ENCODE data around the gene RTN4RL1.

RTN4RL1 gene

DNA sequence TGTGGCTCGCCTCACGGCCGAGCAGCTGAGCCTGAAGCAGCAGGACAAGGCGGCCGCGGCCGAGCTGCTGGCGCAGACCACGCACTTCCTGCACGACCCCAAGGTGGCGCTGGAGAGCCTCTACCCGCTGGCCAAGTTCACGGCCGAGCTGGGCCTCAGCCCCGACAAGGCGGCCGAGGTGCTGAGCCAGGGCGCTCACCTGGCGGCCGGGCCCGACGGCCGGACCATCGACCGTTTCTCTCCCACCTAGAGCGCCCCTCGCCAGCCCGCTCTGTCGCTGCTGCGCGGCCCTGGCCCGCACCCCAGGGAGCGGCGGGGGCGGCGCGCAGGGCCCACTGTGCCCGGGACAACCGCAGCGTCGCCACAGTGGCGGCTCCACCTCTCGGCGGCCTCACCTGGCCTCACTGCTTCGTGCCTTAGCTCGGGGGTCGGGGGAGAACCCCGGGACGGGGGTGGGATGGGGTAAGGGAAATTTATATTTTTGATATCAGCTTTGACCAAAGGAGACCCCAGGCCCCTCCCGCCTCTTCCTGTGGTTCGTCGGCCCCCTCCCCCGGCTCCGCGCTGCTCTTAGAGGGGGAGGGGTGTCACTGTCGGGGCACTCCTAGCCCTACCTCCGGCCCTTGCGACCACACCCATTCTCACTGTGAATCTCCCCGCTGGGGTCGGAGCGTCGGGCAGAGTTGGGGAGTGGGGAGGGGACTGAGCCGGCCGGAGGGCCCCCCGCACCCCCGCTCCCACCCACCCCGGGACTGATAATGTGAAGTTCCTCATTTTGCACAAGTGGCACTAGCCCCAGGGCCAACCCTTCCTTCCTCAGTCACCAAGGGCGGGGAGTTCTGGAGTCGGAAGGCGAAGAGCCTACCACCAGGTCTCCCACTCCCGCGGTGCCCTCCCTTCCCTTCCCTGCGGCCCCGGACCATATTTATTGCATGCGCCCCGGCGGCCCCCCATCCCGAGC is 33.7 kb upstream of the RTN4RL1 start:
- DNase-seq = no peak

DNA sequence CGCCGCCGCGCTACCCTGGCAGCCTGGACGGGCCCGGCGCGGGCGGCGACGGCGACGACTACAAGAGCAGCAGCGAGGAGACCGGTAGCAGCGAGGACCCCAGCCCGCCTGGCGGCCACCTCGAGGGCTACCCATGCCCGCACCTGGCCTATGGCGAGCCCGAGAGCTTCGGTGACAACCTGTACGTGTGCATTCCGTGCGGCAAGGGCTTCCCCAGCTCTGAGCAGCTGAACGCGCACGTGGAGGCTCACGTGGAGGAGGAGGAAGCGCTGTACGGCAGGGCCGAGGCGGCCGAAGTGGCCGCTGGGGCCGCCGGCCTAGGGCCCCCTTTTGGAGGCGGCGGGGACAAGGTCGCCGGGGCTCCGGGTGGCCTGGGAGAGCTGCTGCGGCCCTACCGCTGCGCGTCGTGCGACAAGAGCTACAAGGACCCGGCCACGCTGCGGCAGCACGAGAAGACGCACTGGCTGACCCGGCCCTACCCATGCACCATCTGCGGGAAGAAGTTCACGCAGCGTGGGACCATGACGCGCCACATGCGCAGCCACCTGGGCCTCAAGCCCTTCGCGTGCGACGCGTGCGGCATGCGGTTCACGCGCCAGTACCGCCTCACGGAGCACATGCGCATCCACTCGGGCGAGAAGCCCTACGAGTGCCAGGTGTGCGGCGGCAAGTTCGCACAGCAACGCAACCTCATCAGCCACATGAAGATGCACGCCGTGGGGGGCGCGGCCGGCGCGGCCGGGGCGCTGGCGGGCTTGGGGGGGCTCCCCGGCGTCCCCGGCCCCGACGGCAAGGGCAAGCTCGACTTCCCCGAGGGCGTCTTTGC is 32.8 kb upstream of the RTN4RL1 start:
- DNase-seq = no peak

DNA sequence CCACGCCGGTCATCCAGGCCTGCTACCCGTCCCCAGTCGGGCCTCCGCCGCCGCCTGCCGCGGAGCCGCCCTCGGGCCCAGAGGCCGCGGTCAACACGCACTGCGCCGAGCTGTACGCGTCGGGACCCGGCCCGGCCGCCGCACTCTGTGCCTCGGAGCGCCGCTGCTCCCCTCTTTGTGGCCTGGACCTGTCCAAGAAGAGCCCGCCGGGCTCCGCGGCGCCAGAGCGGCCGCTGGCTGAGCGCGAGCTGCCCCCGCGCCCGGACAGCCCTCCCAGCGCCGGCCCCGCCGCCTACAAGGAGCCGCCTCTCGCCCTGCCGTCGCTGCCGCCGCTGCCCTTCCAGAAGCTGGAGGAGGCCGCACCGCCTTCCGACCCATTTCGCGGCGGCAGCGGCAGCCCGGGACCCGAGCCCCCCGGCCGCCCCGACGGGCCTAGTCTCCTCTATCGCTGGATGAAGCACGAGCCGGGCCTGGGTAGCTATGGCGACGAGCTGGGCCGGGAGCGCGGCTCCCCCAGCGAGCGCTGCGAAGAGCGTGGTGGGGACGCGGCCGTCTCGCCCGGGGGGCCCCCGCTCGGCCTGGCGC is 32.1 kb upstream of the RTN4RL1 start:
- DNase-seq = no peak

DNA sequence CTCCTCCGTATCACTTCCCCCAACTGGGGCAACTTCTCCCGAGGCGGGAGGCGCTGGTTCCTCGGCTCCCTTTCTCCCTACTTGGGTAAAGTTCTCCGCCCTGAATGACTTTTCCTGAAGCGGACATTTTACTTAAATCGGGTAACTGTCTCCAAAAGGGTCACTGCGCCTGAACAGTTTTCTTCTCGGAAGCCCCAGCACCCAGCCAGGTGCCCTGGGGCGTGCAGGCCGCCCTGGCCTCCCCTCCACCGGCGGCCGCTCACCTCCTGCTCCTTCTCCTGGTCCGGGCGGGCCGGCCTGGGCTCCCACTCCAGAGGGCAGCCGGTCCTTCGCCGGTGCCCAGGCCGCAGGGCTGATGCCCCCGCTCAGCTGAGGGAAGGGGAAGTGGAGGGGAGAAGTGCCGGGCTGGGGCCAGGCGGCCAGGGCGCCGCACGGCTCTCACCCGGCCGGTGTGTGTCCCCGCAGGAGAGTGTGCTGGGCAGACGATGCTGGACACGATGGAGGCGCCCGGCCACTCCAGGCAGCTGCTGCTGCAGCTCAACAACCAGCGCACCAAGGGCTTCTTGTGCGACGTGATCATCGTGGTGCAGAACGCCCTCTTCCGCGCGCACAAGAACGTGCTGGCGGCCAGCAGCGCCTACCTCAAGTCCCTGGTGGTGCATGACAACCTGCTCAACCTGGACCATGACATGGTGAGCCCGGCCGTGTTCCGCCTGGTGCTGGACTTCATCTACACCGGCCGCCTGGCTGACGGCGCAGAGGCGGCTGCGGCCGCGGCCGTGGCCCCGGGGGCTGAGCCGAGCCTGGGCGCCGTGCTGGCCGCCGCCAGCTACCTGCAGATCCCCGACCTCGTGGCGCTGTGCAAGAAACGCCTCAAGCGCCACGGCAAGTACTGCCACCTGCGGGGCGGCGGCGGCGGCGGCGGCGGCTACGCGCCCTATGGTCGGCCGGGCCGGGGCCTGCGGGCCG is 31.4 kb upstream of the RTN4RL1 start:
- no peak for DNase-seq

DNA sequence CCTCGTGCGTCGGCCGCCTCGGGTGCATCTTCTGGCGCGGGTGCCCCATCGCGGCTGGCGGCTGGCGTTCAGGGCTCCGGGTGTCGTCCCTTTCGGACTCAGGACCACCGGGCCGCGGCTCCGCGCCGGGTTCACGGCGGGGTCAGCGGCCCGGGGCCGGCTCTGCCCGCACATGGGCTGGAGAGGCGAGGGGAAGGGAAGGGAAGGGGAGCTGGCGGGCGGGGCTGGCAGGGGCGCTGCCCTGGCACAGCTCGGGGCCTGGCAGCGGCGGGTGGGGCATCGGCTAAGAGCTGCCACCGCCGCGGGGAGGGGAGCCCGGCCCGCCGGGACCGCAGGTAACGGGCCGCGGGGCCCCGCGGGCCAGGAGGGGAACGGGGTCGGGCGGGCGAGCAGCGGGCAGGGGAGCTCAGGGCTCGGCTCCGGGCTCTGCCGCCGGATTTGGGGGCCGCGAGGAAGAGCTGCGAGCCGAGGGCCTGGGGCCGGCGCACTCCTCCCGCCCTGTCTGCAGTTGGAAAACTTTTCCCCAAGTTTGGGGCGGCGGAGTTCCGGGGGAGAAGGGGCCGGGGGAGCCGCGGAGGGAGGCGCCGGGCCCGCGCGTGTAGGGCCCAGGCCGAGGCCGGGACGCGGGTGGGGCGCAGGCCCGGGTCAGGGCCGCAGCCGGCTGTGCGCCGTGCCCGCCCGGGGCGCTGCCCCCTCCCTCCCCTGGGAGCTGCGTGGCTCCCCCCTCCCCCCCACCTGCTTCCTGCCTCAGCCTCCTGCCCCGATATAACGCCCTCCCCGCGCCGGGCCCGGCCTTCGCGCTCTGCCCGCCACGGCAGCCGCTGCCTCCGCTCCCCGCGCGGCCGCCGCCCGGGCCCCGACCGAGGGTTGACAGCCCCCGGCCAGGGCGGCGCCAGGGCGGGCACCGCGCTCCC is 30.4 kb upstream of the RTN4RL1 start:
- no peak for DNase-seq

DNA sequence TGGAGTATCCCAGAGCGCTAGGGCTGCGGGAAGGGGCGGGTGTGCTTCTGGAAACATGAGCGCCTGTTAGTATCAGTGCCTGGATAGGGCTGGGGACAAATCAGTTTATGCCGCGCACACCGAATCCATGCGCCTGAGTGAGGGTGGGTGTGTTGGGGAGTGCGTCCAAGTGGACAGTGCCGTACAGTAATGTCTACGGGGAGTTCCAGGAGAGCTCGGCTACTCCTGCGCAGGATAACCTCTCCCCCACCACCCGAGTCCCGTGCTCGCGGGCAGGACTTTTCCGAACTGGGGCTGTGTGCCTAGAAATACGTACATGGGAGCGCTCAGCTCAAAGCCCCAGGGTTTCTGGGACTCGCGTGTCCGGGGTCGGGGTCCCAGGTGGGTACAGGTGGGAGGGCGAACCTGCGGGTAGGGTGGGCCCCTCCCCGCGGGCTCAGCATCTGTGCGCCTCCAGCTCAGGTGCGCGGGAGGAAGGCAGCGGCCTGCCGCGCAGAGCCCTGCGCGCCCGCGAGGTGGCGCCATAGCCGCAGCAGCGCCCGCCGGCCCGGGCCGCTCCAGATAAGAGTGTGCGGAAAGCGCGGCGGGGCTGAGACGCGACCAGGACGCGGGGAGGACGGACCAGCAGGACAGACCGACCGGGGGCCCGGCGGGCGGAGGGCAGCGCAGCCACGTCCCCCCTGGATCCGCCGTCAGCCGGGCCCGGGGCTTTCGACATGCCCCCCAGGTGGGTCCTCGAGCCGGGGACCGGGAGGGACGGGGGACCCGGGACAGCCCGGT is 29.6 kb upstream of the RTN4RL1 start, which contains the start of gene HIC1:
Gene HIC1, plus strand, starts transcription at position 592 of the 780 bp plus-strand sequence. CDS start 1,588 bp downstream, outside the sequence.
- DNase-seq = no peak

DNA sequence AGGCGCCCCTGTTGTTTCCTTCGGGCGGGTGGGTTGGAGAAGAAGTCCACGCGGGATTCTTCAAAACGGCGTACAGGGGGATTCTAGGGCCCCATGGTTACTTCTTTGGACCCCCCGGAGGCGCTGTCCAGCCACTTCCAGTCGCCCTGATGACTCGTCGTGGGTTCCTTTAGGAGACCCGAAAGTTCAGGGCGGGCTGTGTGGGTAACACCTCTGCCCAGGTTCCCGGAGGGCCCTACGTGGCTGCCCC is 29.1 kb upstream of the RTN4RL1 start:
- no peak for DNase-seq

DNA sequence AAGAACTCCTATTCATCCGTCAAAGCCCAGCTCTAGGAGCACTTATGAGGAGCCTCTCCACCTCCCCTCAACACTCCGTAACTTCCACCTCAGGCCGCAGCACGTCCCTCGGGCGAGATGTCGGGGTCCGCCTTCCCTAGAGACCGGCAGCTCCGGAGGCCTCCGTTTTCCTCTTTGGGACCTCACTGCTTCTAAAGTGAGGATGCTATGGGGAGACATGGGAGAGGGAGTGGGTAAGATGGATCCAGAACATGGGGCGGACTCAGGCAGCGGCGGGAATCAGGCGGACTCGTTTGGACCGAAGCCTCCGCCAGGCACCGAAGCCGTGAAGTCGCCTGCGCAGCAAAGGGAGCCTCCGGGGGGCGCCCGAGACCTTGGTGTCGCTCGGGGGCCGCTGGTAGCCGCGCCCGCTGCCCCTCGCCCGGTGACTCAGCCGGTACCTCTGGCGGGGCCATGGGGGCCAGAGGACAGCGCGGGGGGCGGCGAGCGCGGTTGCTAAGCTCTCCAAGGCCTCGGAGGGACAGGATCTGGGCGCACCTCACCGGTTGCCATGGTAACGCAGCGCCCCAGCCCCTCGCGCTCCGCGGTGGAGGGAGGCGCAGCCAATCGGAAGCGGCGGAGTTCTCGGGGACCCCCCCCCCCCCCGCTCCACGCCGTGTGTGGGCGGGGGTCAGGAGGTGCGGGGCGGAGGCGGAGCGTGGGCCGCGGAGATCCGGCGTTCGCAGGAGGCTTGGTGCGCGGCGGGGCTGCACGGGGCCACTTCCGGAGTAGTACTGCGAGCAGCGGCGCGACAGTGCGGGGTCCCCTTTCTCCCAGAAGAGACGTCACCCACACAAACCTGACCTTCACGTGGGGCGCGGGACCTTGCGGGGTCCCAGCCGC is 28.5 kb upstream of the RTN4RL1 start:
- no peak for DNase-seq

DNA sequence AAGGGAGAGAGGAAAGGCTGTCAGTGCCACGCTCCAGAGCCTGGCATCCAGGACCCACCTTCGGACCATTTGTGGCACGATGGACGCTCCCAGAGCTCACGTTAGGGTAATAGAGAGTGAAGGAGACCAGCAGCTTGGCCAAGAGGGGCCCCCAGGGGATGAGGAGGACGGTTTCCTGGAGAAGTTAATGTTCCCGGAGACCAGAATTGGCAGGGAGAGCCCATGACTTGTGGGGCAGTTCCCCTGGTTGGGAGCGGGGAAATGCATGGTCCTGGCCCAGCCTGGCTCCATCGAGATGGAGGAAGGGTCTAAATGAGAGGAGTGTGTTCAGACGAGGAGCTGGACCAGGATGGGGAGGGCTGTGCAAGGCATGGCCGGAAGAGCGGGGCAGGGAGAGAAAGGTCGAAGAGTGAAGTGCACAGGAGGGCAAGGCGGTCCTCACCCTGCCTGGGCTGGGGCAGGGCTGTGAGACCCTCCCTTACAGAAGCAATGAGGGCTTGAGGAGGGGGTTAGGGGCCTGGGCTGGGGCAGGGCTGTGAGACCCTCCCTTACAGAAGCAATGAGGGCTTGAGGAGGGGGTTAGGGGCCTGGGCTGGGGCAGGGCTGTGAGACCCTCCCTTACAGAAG is 26.9 kb upstream of the RTN4RL1 start:
- no peak for DNase-seq

DNA sequence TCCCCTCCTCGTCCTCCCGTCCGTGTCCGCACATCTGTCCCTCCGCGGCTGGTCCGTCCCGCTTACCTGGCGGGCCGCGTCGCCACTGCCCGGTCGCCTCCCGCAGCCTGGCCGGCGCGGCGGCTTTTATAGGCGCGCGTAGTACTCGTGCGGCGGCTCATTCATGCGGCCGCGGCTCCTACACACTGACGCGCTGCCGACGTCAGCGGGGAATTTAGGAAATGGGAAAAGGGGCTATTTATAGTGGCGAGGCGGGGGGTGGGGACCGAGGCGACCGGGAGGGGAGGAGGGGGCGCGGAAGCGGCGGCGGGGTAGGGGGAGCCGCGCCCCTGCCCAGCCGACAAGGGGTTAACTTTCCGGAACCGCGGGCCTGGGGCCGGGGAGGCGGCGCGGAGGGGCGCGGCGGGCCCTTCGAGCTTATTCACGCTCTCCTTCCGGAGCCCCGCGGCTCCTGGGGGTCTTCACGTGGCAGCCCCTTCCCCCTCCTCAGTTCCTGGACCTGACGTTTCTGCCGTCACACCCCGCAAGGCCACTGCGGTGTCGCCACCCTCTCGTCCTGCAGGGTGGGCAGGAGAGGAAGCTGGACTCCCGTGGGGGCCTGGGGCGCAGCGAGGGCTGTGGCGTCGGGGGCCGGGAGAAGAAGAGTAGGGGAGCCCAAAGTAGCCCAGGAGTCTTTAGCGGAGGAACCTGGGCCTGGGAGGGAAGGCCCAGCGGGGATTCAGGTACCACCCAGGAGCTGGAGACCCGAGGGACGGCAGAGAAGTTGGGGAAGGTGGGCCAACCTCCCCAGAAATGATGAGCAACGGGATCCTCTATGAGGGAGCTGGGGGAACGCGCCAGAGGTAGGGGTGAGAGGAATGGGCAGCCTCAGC is 26.2 kb upstream of the RTN4RL1 start:
- no peak for DNase-seq

DNA sequence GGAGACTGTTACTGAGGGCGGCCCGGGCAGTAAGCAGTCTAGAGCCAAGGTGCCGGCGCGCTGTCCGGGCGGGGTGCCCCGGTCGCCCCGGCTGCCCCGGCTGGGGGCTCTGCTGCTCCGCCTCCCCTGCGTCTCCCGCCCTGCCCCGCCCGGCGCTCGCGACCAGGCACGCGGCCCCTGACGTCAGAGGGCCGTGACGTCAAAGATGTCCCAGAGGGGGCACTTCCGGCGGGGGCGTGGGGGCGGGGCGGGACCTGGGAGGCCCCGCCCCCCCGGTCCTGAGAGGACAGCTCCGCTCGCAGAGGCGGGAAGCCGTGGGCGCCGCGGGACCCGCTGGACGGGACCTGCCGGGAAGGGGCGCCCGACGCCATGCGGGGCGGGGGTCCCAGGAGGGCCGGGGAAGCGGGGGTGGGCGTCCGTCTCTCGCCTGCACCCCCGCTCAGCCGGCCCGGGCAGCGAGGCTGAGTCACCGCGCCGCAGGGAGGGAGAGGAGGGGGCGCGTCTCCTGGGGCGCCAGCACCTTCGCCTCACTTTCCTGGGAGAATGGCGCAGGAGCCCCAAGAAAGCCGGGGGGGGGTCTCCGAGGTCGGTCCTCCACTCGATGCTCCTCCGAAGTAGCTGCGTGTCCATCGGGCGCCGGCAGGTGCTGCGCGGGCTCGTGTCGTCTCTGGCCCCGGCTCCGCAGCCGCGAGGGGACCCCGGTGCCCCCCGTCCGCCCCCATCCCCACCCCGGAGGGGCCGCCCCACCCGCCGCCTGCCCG is 25.3 kb upstream of the RTN4RL1 start:
- no peak for DNase-seq

DNA sequence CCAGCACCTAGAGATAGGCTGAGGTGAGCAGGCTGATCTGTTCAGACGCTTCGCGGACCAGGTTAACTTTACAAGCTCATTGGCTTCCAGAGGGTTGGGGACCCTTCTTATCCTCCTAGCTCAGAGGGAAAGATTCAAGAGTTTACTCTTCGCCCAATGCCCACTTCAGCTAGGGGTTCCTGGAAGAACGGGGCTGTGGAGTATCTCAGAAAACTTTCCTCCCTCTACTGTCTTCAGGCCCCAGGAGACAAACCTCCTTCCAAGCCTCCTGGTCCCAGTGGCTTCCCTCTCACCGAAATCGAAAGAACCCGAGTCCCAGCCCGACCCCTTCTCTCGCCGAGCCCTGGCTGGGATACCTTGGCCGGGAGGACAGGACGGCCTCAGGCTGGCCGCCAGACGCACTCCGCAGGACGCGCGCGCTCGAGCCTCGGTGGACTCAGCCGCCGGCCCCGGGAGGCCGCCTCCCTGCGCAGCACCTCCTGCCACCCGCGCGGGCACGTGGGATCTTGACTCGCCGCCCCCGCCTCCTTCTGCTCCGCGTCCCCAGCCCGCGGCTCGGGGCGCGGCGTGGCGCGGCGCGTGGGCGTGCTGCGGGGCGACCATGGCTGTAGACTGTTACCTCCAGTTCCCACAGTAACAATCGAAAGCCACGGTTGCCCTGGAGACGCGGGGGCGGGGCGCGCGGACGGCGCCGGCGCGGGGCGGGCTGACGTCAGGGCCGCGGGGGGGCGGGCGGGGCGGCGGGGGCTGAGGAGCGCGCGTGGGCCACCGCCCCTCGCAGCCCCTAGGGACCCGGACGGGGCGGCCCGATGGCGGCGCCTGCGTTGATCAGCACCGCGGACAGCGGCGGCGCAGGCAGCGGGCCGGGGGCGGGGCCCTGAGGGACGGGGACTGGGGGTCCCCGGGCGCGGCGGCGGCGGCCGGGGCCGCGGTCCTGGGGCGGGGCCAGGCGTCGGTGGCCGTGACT is 24.5 kb upstream of the RTN4RL1 start:
- DNase-seq = no peak

DNA sequence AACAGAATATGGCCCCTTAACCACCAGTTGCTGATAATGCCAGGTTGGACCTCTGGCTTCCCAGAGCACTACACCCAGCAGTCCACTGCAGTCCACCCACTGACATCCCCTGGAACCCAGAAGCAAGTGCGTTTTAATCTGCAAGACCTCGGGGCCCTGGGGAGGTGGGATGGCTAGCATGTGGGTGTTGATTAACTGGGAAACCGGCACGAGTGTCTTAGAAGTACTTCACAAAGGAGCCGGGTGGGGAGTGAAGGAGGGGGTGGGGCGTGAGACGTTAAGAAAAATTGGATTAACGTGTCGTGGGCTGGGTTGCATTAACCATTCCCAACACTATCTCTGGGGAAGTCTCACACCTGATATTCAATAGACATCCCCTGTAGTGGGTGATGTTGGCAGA is 23.7 kb upstream of the RTN4RL1 start:
- DNase-seq = no peak

DNA sequence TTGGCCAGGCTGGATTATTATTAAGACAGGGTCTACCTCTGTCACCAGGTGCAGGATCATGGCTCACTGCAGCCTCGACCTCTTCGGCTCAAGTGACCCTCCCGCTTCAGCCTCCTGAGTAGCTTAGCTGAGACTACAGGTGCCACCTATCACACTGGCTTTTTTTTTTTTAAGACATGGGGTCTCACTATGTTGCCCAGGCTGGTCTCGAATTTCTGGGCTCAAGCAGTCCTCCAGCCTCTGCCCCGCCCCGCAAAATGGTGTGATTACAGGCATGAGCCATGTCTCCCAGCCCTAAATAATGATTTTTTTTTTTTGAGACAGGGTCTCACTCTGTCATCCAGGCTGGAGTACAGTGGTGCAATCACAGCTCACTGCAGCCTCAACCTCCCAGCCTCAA is 22.5 kb upstream of the RTN4RL1 start:
- no peak for DNase-seq

DNA sequence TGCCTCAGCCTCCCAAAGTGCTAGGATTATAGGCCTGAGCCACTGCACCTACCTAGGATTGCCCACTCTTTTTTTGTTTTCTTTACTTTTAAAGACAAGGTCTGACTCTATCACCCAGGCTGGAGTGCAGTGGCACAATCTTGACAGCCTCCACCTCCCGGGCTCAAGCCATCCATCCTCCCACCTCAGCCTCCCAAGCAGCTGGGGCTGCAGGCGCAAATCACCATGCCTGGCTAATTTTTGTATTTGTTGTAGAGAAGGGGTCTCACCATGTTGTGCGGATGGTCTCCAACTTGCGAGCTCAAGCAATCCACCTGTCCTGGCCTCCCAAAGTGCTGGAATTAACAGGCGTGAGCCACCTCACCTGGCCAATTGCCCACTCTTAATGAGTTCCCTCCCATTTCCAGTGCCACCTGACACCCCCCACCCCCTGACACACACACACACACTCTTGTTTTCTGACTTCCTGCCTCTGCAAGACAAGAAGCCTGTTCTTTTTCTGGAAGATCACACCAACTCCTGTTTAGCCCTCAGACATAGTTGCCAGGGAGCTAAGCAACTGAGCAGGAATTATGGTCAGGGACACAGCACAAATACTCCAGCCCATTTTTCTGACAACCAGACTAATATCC is 19.2 kb upstream of the RTN4RL1 start:
- DNase-seq = no peak
